GM12801 (cell line): ENCODE data around the gene ARL8A.

Experiments
- TF ChIP-seq, protein P1 (sequence below): IDR thresholded peaks from one replicate; pipeline ENCODE4 v1.5.1; 2011; ENCODE audit warnings: control low read depth; ENCODE audit not compliant: insufficient read length; ENCODE audit errors: extremely low read depth

ARL8A gene

DNA sequence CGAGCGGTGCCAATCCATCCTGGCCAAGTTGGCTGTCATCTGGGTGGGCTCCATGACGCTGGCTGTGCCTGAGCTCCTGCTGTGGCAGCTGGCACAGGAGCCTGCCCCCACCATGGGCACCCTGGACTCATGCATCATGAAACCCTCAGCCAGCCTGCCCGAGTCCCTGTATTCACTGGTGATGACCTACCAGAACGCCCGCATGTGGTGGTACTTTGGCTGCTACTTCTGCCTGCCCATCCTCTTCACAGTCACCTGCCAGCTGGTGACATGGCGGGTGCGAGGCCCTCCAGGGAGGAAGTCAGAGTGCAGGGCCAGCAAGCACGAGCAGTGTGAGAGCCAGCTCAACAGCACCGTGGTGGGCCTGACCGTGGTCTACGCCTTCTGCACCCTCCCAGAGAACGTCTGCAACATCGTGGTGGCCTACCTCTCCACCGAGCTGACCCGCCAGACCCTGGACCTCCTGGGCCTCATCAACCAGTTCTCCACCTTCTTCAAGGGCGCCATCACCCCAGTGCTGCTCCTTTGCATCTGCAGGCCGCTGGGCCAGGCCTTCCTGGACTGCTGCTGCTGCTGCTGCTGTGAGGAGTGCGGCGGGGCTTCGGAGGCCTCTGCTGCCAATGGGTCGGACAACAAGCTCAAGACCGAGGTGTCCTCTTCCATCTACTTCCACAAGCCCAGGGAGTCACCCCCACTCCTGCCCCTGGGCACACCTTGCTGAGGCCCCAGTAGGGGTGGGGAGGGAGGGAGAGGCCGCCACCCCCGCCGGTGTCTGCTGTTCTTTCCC is 16.5 kb downstream of the ARL8A start:
- TF ChIP-seq, protein P1, sequence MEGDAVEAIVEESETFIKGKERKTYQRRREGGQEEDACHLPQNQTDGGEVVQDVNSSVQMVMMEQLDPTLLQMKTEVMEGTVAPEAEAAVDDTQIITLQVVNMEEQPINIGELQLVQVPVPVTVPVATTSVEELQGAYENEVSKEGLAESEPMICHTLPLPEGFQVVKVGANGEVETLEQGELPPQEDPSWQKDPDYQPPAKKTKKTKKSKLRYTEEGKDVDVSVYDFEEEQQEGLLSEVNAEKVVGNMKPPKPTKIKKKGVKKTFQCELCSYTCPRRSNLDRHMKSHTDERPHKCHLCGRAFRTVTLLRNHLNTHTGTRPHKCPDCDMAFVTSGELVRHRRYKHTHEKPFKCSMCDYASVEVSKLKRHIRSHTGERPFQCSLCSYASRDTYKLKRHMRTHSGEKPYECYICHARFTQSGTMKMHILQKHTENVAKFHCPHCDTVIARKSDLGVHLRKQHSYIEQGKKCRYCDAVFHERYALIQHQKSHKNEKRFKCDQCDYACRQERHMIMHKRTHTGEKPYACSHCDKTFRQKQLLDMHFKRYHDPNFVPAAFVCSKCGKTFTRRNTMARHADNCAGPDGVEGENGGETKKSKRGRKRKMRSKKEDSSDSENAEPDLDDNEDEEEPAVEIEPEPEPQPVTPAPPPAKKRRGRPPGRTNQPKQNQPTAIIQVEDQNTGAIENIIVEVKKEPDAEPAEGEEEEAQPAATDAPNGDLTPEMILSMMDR = no peak

DNA sequence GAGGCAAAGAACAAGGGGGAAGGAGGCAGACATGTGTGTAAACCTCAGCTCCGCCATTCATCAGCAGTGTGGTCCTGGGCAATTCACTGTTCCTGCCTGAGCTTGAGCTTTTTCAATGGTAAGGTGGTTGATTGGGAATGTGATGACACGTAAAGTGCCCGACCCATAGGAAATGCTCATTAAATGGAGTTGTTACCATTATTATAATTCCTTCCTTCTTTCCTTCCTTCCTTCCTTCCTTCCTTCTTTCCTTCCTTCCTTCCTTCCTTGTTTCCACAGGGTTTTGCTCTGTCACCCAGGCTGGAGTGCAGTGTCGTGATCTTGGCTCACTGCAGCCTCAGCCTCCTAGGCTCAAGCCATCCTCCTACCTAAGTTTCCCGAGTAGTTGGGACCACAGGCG is 17.5 kb downstream of the ARL8A start:
- TF ChIP-seq, protein P1 = no peak

DNA sequence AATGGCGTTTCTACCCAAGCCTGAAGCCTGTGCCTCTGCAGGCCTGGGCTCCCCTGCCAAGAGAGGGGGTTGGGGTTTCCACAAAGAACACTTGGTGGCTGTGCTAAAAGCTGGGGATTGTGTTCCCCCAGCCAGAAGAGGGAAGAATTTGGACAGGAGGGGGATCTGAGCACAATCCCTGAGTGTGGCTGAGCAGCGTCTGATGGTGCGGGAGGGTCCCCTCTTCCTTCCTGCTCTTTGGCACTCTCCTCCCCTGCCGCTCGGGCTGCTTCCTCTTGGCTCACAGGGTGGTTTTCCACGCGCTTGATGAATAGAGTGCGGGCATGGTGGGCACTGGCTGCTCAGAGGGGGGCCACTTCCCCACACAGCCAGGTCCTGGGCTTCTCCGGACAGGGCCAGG is 18.1 kb downstream of the ARL8A start:
- TF ChIP-seq, protein P1 = no peak

DNA sequence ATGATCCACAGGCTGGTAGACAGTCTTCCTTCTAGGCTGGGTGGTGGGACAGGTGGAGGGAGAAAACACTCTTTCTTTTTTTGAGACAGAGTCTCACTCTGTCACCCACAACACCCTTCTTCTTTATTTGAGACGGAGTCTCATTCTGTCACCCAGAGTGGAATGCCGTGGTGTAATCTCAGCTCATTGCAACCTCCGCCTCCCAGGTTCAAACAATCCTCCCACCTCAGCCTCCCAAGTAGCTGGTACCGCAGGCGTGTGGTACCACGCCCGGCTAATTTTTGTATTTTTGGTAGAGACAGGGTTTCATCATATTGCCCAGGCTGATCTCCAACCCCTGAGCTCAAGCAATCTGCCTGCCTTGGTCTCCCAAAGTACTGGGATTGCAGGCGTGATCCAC is 18.9 kb downstream of the ARL8A start:
- TF ChIP-seq, protein P1 = no peak

DNA sequence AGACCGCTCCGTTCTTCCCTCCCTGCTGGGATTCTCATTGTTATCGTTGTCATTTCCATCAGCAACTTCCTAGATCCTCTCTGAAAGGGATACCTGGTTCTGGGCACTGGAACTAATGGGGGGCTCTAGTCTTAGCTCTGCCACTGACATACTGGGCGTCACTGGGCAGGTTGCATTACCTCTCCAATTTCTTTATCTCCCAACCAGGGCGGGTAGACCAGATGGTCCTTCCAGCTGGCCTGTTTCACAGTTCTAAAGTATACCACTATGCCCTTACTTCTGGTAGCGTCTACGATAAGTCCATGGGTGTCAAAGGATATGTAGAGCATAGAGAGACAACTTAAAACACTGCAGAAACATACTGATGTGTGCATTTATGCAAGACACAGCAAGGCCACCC is 20.4 kb downstream of the ARL8A start:
- TF ChIP-seq, protein P1 = no peak

DNA sequence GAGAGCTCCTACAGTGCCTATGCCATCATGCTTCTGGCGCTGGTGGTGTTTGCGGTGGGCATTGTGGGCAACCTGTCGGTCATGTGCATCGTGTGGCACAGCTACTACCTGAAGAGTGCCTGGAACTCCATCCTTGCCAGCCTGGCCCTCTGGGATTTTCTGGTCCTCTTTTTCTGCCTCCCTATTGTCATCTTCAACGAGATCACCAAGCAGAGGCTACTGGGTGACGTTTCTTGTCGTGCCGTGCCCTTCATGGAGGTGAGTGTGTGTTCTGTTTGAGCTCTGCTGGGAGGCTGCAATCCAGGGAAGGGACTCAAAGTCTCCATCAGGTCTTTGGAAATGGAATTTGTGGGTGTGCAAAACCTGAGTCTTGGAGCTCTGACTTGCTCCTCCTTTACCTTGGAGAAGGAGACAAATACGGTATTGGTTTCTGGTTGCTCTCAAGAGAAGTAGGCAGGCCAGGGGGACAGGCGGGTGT is 21.2 kb downstream of the ARL8A start:
- TF ChIP-seq, protein P1 = no peak

DNA sequence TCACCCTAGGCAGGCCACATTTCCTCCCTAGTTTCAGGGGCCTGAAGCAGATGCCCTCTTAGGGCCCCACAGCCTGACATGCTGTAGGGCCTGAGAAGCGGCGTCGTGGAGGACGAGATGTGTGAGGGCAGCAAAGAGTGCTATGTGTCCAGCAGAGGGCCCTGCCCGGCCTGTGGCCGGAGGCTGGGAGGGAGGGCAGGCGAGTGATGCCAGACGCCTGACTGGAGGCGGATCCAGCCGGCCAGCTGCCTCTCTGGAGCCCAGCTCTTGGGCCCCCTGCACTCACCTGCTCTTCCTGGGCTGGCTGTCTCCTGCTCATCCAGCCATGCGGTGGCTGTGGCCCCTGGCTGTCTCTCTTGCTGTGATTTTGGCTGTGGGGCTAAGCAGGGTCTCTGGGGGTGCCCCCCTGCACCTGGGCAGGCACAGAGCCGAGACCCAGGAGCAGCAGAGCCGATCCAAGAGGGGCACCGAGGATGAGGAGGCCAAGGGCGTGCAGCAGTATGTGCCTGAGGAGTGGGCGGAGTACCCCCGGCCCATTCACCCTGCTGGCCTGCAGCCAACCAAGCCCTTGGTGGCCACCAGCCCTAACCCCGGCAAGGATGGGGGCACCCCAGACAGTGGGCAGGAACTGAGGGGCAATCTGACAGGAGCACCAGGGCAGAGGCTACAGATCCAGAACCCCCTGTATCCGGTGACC is 21.8 kb downstream of the ARL8A start, which contains the start of gene GPR37L1:
TSS of gene GPR37L1 (plus strand) at position 279 of the 697 bp plus-strand sequence. CDS start at position 326, 47 bp downstream.
- TF ChIP-seq, protein P1 = no peak
